Non-pigmented ciliary epithelial cell (primary cell): Measurements from ENCODE around the gene NUDT5.
A peak's percentile ranks its signal among the peaks of the same experiment; 100 is the strongest.
"Not testable (repeated sequence)": the region's sequence is repeated elsewhere in the genome, so short reads cannot be mapped to it uniquely, and the experiment has no call there.

Experiments used
- DNase-seq: peaks from one replicate; pipeline ENCODE4 v3.0.0-alpha.2; 2010; ENCODE audit warnings: low read depth

The NUDT5 gene

DNA sequence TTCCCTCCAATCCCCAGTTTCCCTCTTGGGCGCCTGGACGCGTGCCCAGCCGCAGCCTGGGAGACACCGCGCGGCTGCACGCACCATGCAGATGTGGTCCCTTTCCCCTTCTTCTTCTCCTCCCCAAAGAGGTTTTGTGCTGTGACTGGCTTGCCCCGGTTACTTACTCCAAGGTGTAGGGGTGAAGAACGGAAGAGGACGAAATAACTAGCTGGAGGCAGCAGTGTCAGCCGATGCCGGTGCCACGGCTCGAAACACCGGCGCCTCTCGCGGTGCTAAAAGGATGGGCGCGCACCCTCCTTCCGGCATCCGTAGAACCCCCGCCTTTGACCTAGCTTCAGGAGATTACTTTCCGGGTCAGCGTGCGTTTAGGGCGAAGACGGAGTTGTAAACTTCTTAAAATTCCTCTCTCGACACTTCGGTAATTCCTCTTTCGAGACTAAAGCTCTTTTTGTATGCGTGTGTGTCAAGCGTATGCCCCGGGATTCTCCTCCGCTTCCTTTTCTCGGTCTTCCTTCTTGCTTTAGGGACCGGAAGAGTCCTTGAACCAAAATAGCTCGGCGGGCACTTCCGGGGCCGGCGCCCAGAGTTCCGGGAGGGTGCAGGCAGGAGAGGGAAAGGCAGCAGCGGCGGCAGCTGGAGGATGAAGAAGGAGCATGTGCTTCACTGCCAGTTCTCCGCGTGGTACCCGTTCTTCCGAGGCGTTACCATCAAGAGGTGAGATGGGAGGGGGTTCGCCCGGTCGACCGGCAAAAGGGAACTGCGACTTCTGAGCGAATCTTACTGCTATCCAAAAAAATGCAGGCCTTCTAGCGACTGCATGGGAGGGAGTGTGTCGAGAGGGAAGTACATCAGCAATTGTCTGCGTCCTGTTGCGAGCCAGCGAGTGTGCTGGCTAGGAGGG, at the start of gene NUDT5, which contains the start of gene CDC123:
NUDT5 (minus strand) TSS at position 289 of the 904 bp plus-strand sequence. CDS start 9,600 bp downstream, outside the sequence.
CDC123 (plus strand) TSS at position 586 of the 904 bp plus-strand sequence; CDS start at position 644, 58 bp downstream.
- peak; percentile 51 for DNase-seq

- DNase-seq = no peak
Observed at GRCh38 chr10:12243864-12244620, 48.4 kb upstream of the NUDT5 start.

DNA sequence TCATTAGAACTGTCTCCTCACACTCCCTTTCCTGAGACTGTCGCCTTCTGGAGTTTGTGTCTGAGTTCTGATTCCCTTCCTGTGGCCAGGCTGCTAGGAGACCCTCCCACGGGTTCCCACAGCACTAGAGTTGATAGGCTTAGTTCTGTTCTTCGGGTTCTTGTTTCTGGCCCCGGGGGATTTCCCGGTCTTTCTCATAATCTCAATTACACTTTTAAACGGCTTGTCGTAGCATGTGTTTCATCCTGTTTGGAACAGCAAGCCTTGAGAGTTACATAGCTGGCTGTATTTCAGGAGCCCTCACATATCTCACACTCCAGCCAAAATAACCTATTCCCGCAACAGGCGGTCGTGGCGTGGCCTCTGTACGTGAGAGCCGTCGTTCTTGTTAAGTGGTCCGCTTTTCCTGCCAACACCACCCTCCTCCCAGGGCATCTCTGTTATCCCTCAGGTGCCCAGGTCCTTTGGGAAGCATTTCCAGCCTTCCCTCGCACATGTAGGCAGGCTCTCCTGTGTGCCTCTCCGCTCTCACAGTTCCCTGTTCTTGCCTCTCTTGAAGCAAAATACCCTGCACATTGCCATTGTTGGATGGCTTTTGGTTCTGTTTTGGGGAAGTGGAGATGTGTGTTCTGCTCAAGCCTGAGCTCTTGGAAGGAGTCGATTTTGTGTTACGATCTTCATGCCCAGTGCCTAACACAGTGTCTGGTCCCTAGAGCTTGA, 46.3 kb upstream of the NUDT5 start:
- DNase-seq = peak; percentile 6

- DNase-seq = no peak
Observed at GRCh38 chr10:12238821-12239220, 43.1 kb upstream of the NUDT5 start.

DNA sequence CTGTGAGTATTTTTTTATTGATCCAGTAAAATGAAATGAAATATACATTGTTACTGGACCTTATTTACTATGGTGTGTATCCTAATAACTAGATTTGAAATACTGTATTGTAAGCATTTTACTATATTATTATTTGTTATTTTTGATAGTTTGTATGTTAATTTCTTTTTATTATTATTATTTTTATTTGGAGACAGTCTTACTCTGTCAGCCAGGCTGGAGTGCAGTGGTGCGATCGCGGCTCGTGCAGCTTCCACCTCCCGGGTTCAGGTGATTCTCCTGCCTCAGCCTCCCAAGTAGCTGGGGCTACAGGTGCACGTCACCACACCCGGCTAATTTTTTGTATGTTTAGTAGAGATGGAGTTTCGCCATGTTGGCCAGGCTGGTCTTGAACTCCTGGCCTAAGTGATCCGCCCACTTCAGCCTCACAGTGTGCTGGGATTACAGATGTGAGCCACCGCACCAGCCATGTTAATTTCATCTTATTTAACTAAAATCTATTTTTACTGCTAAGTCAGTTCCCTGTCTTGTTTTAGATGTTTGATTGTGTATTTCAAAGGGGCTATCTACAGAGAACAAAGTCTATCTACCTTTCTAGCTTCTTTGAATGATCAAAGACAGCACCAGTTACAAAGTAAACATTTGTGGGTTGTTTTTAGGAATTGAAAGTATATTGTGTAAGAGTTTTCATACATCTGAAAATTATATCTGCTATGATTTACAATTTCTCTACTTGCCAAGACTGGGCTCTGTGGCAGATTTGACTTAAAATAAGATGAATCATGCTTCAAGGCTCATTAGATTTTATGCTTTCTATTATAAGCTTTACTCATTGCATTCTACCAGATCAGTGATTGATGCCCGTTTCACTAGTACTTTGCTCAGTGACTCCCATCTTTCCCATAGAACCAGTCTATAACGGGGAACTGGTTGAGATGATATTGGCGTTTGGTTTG, 41.9 kb upstream of the NUDT5 start:
- no peak for DNase-seq

- no peak for DNase-seq
Observed at GRCh38 chr10:12235796-12236195, 40.1 kb upstream of the NUDT5 start.

DNA sequence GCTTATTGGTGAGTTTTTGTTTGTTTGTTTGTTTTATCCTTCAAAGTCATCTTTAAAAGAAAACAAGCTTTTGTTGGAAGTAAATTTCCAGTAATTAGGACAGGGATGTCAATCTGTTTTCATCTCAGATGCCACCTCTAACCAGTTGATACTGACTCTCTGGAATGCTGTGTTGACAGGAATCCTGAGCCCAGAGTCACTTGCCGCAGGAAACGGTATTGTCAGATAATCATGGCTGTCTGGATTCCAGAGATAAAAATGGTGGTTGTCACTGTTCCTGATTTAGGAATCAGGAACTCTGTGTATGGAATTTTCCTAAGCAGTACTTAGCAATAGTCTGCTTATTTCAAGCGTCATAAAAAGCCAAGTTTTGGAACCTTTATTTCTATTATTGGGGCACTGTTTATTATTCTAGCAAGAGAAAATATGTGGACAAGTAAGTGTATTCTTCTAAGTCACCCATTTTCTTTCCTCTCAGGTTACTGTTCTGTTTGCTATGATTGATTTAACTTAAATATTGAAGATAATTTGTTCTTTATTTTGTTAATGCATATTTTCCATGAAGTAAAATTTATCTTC, 39.5 kb upstream of the NUDT5 start:
- DNase-seq = no peak

GRCh38 chr10:12234687-12235086, 39.0 kb upstream of the NUDT5 start:
- not testable (repeated sequence) for DNase-seq

- no peak for DNase-seq
Observed at GRCh38 chr10:12228851-12229250, 33.2 kb upstream of the NUDT5 start.

DNA sequence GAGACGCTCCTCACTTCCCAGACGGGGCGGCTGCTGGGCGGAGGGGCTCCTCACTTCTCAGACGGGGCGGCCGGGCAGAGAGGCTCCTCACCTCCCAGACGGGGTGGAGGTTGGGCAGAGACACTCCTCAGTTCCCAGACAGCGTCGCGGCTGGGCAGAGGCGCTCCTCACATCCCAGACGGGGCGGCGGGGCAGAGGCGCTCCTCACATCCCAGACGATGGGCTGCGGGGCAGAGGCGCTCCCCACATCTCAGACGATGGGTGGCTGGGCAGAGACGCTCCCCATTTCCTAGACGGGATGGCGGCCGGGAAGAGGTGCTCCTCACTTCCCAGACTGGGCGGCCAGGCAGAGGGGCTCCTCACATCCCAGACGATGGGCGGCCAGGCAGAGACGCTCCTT, 30.7 kb upstream of the NUDT5 start:
- not testable (repeated sequence) for DNase-seq

- DNase-seq = no peak
Observed at GRCh38 chr10:12225444-12225843, 29.8 kb upstream of the NUDT5 start.

GRCh38 chr10:12221323-12222298, 25.9 kb upstream of the NUDT5 start:
- DNase-seq = no peak

- no peak for DNase-seq
Observed at GRCh38 chr10:12218991-12219390, 23.3 kb upstream of the NUDT5 start.

GRCh38 chr10:12214763-12215218, 19.1 kb upstream of the NUDT5 start:
- DNase-seq = no peak

- DNase-seq = no peak
Observed at GRCh38 chr10:12214093-12214492, 18.4 kb upstream of the NUDT5 start.

DNA sequence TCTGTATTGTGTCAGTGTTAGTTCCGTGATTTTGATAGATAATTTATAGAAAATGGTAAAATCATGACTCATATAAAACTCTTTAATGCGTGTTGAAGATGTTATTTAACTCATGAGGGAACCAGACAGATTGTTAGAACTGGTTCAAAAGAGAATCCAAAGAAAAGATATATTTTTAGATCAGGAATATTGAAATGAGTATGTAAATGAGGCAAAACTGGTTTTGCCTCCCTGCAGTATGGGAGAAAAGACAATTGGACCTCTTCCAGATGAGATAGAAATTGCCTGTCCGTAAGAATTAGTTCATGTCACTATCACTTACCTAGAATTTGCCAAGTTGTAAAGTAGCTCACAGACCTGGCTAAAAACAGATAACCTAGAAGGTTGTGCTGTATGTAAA, 17.9 kb upstream of the NUDT5 start:
- DNase-seq = no peak

GRCh38 chr10:12212454-12212853, 16.8 kb upstream of the NUDT5 start:
- no peak for DNase-seq

DNA sequence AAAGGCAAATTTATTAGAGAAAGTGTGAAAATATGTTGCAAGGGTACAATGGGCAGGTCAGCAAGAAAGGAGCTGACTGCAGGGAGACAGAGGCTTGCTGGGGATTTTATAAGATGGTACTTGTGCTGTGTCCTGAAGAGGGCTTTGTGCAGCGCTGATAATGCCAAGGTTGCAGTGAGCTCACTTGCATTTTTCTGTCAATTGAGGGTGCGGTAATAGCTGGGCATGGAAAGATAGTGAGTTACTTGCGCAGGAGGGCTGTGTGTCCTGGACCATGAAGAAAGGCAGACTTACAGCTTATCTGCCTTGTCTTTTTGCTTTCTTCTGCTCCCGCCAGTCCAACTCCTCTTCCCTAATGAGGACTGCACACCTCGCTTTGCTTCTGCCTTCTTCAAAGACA, 12.8 kb upstream of the NUDT5 start:
- DNase-seq = no peak

DNA sequence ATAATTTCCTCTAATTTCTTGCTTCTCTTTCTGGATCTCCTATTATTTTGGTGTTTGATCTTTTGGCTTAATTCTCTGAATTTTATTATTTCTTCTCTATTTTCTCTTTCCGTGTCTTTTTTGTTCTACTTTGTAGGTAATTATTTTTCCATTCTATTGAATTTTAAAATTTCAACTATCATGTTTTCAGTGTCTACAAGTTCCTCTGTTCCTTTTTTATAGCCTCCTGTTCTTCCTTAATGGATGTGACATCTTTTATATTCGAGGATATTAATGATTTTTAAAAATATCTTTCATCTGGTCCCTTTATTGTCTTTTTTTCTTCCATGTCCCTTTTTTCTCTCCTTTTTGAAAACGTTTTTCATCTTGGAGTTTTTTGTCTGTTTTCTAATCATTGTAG, 11.4 kb upstream of the NUDT5 start:
- no peak for DNase-seq
